Gastroesophageal sphincter (tissue), 3 donors: ENCODE measurements around the gene KNDC1.

Experiments
- POLR2A ChIP-seq, 2 donors: fragments of 450-650 bp; IDR thresholded peaks; one replicate each; pipeline ENCODE4 v1.6.1; 2017; ENCODE audit warnings: antibody characterized with exemption in 2 of 2, mild to moderate bottlenecking in 2 of 2, moderate library complexity in 1 of 2
- POLR2AphosphoS5 ChIP-seq: sonication (generic); formaldehyde crosslinking; IDR thresholded peaks from one replicate; pipeline ENCODE4 v1.6.1; 2017; ENCODE audit warnings: antibody characterized with exemption
- TF ChIP-seq, protein P1 (sequence below), 4 experiments: fragments of 200-600 bp in 2 of 4; fragments of 450-650 bp in 2 of 4; sonication (generic) in 1 of 4; IDR thresholded peaks; one replicate each; pipeline ENCODE4 v1.5.1; 2017 to 2019; ENCODE audit warnings: antibody characterized with exemption in 4 of 4, mild to moderate bottlenecking in 2 of 4, moderate library complexity in 2 of 4

DNA sequence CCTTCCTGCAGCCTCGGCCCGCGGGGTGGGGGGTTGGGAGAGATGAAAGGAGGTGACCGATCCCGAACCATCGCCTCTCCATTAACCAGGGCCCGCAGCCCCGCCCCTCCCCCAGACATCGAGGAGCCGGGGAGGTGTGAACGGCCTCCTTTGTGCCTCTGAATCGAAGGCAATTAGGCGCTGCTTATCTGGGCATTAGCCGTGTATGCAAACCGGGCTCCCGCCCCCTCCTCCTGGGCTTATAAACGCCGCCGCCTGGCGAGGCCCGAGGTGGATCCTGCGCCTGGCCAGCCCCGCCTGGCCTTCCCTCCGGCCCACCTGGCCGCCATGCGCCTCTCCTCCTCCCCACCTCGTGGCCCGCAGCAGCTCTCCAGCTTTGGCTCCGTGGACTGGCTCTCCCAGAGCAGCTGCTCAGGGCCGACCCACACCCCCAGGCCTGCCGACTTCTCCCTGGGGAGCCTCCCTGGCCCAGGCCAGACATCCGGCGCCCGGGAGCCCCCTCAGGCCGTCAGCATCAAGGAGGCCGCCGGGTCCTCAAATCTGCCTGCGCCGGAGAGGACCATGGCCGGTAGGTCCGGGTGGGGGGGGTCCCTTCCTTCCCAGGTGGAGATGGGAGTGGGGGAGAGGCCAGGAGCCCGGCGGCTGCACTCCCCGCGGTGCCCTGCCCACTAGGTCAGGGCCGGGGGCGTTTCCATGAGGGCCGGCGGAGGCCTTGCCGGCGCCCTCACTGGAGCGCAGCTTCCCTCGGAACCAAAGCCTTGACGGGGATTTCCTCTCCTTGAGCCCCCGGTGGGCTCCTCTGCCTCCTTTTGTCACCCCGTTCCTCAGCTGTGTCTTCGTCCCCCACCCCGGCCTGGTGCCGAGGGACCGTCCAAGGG, 77.8 kb downstream of the KNDC1 start, which contains the start of gene VENTX:
- TF ChIP-seq, protein P1, sequence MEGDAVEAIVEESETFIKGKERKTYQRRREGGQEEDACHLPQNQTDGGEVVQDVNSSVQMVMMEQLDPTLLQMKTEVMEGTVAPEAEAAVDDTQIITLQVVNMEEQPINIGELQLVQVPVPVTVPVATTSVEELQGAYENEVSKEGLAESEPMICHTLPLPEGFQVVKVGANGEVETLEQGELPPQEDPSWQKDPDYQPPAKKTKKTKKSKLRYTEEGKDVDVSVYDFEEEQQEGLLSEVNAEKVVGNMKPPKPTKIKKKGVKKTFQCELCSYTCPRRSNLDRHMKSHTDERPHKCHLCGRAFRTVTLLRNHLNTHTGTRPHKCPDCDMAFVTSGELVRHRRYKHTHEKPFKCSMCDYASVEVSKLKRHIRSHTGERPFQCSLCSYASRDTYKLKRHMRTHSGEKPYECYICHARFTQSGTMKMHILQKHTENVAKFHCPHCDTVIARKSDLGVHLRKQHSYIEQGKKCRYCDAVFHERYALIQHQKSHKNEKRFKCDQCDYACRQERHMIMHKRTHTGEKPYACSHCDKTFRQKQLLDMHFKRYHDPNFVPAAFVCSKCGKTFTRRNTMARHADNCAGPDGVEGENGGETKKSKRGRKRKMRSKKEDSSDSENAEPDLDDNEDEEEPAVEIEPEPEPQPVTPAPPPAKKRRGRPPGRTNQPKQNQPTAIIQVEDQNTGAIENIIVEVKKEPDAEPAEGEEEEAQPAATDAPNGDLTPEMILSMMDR (IDR thresholded peaks at IDR 0.05): no peak
- TF ChIP-seq POLR2A (IDR thresholded peaks at IDR 0.05): no peak
- no peak for TF ChIP-seq POLR2AphosphoS5
